Liver (tissue), 9 donors: ENCODE data around the gene PLEKHN1. TPM values are rescaled to one million over a fixed set of nuclear protein-coding genes. Genes with fewer than 3 reads are reported as not detected.

Experiments used
- DNase-seq: peaks from one replicate; pipeline ENCODE4 v3.0.0-alpha.2; 2017; ENCODE audit warnings: low spot score
- H3K27ac ChIP-seq, 2 donors: one replicate each; pipeline ENCODE4 v1.7.0; 2013; ENCODE audit warnings: inconsistent platforms in 2 of 2, low read length in 2 of 2, control low read depth in 1 of 2, low read depth in 1 of 2, mild to moderate bottlenecking in 1 of 2
- H3K27me3 ChIP-seq, 4 donors: one replicate each; pipeline versions ENCODE4 v1.6.1 to v1.7.0; 2013; ENCODE audit warnings: low read length in 3 of 4, inconsistent platforms in 1 of 4, mild to moderate bottlenecking in 1 of 4, moderate library complexity in 1 of 4; ENCODE audit not compliant: control insufficient read depth in 4 of 4, insufficient read depth in 4 of 4
- H3K36me3 ChIP-seq, 4 donors: one replicate each; pipeline versions ENCODE4 v1.6.1 to v1.7.0; 2013; ENCODE audit warnings: low read length in 3 of 4, mild to moderate bottlenecking in 3 of 4, low read depth in 1 of 4, moderate library complexity in 1 of 4; ENCODE audit not compliant: control insufficient read depth in 4 of 4, insufficient read depth in 3 of 4
- H3K4me1 ChIP-seq, 4 donors: one replicate each; pipeline versions ENCODE4 v1.6.1 to v1.7.0; 2013; ENCODE audit warnings: low read length in 3 of 4, mild to moderate bottlenecking in 3 of 4, moderate library complexity in 1 of 4; ENCODE audit not compliant: control insufficient read depth in 4 of 4, insufficient read depth in 4 of 4
- H3K4me3 ChIP-seq, 3 donors: one replicate each; pipeline versions ENCODE4 v1.6.1 to v1.7.0; 2013; ENCODE audit warnings: low read length in 3 of 3, control low read depth in 1 of 3, low read depth in 1 of 3, mild to moderate bottlenecking in 1 of 3
- H3K9ac ChIP-seq, 2 donors: one replicate each; pipeline ENCODE4 v1.7.0; 2013; ENCODE audit warnings: low read length in 2 of 2, mild to moderate bottlenecking in 2 of 2, moderate library complexity in 2 of 2, control low read depth in 1 of 2, low read depth in 1 of 2
- H3K9me3 ChIP-seq, 4 donors: one replicate each; pipeline versions ENCODE4 v1.6.1 to v1.7.0; 2013; ENCODE audit warnings: low read length in 3 of 4; ENCODE audit not compliant: control insufficient read depth in 4 of 4
- CTCF ChIP-seq: fragments of 150-350 bp; IDR thresholded peaks from 2 replicates; pipeline ENCODE4 v1.5.1; 2017; ENCODE audit warnings: improper control_type of control experiment, low read depth, low read length; ENCODE audit not compliant: missing input control
- FOXA1 ChIP-seq: IDR thresholded peaks from 2 replicates; pipeline ENCODE4 v1.6.1; 2016; ENCODE audit warnings: antibody characterized with exemption
- GABPA ChIP-seq, 2 donors: IDR thresholded peaks in 1 of 2; conservative IDR thresholded peaks in 1 of 2; 2 replicates each; pipeline ENCODE4 v1.6.1; 2016; ENCODE audit warnings: antibody characterized with exemption in 2 of 2, mild to moderate bottlenecking in 1 of 2, moderate library complexity in 1 of 2
- HNF4A ChIP-seq, 2 donors: conservative IDR thresholded peaks; 2 replicates each; pipeline ENCODE4 v1.6.1; 2016; ENCODE audit warnings: antibody characterized with exemption in 2 of 2, mild to moderate bottlenecking in 2 of 2
- HNF4G ChIP-seq: IDR thresholded peaks from 2 replicates; pipeline ENCODE4 v1.6.1; 2016; ENCODE audit warnings: antibody characterized with exemption
- NR2F2 ChIP-seq: IDR thresholded peaks from 2 replicates; pipeline ENCODE4 v1.6.1; 2016; ENCODE audit warnings: antibody characterized with exemption
- RAD21 ChIP-seq, 2 donors: IDR thresholded peaks; 2 replicates each; pipeline ENCODE4 v1.6.1; 2016; ENCODE audit warnings: antibody characterized with exemption in 2 of 2, mild to moderate bottlenecking in 2 of 2
- YY1 ChIP-seq: IDR thresholded peaks from 2 replicates; pipeline ENCODE4 v1.6.1; 2016; ENCODE audit warnings: antibody characterized with exemption, mild to moderate bottlenecking
- ZBTB33 ChIP-seq: IDR thresholded peaks from 2 replicates; pipeline ENCODE4 v1.6.1; 2016; ENCODE audit warnings: antibody characterized with exemption
- WGBS: extraction: QIAGEN DNeasy Blood & Tissue Kit; methylation state at CpG from one replicate; pipeline ENCODE4 v1.1.7; 2013; 5-methylcytosine and 5-hydroxymethylcytosine counted together
- polyA plus RNA-seq, 2 donors: library from polyadenylated mRNA; stranded (reverse) in 1 of 2; unstranded in 1 of 2; fragments of 200-250 nt in 1 of 2; fragments of >200 nt in 1 of 2; fragmentation: Nextera tagmentation in 1 of 2; extraction: Ambion mirVana in 1 of 2; gene quantifications; one replicate each; pipeline versions ENCODE4 v1.2.1 to v1.2.3, GENCODE V29; 2013 to 2015
- total RNA-seq, 2 donors: library from RNA; depleted of rRNA; stranded (reverse); fragments of >200 nt; gene quantifications; one replicate each; pipeline ENCODE4 v1.2.3, GENCODE V29; 2014
- TF ChIP-seq, protein P1 (sequence below): IDR thresholded peaks from 2 replicates; pipeline ENCODE4 v1.6.1; 2016; ENCODE audit warnings: antibody characterized with exemption
- donor health status: healthy.
- donor health status: healthy.
- donor health status: healthy.
- donor health status: healthy.
- donor health status: healthy.

PLEKHN1 gene
- total and polyA plus RNA-seq, 4 donors, result 0.17 to 0.18 TPM; not detected in 2

GRCh38 chr1:981955-982558 lies 15.8 kb downstream of the PLEKHN1 start, which contains the start of gene PERM1:
Gene PERM1, minus strand, starts transcription at chr1:982093. Its CDS starts 1,064 bp downstream, at chr1:981029.
- Histone ChIP-seq H3K9ac (no peak within 1 kb of the TSS), H3K9me3 (no peaks in the 10 kb centered on the region), H3K27me3 (peaks cover 0 to 6% (median 2%) of the 10 kb centered on the region in 4 donors), H3K4me1 (peaks cover 0 to 2% (median 0%) of the 10 kb centered on the region in 4 donors), H3K27ac (no peak within 1 kb of the TSS), H3K4me3 (no peak within 1 kb of the TSS), H3K36me3 (no peaks in the 10 kb centered on the region)
- WGBS, result 51% methylated on average over 28 of the region's 28 CpGs
- TF ChIP-seq YY1 (no peak), NR2F2 (no peak), FOXA1 (no peak), ZBTB33 (no peak), GABPA (IDR thresholded peaks at IDR 0.05 in 1 of 2, conservative IDR thresholded peaks at IDR 0.05 in 1 of 2) (no peak), HNF4A (conservative IDR thresholded peaks at IDR 0.05) (no peak)
- no peak for DNase-seq

GRCh38 chr1:982765-983436 lies 16.6 kb downstream of the PLEKHN1 start:
- TF ChIP-seq RAD21 (IDR thresholded peaks at IDR 0.05) (no peak), GABPA (IDR thresholded peaks at IDR 0.05 in 1 of 2, conservative IDR thresholded peaks at IDR 0.05 in 1 of 2) (no peak)
- TF ChIP-seq, protein P1, sequence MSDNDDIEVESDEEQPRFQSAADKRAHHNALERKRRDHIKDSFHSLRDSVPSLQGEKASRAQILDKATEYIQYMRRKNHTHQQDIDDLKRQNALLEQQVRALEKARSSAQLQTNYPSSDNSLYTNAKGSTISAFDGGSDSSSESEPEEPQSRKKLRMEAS, result no peak
- 79% methylated on average over 43 of the region's 43 CpGs for WGBS

GRCh38 chr1:983798-984475 lies 17.7 kb downstream of the PLEKHN1 start:
- DNase-seq, result peak; percentile 67
- Histone ChIP-seq H3K4me3 (no peak overlapping the region), H3K9me3 (no peaks in the 10 kb centered on the region), H3K27ac (no peak overlapping the region), H3K27me3 (peaks cover 0 to 6% (median 2%) of the 10 kb centered on the region in 4 donors), H3K9ac (no peak overlapping the region), H3K36me3 (no peaks in the 10 kb centered on the region), H3K4me1 (peaks cover 0 to 2% (median 0%) of the 10 kb centered on the region in 4 donors)
- 18% methylated on average over 29 of the region's 29 CpGs for WGBS
- TF ChIP-seq HNF4G (no peak), CTCF (peak; percentile 62), RAD21 (IDR thresholded peaks at IDR 0.05) (peak; percentile 60 to 77)

More at GRCh38 chr1:982765-983436, 16.6 kb downstream of the PLEKHN1 start:
- H3K4me3 ChIP-seq, result no peak overlapping the region
- H3K9me3 ChIP-seq, result no peaks in the 10 kb centered on the region
- H3K27ac ChIP-seq, result no peak overlapping the region
- peaks cover 0 to 6% (median 2%) of the 10 kb centered on the region in 4 donors for H3K27me3 ChIP-seq
- no peak for DNase-seq
- H3K9ac ChIP-seq, result no peak overlapping the region
- H3K36me3 ChIP-seq, result no peaks in the 10 kb centered on the region
- H3K4me1 ChIP-seq, result peaks cover 0 to 2% (median 0%) of the 10 kb centered on the region in 4 donors
